Common myeloid progenitor, CD34-positive (primary cell): Measurements from ENCODE around the gene CDK14.
A peak's percentile ranks its signal among the peaks of the same experiment; 100 is the strongest.

Experiments
- CTCF ChIA-PET: fragments of 350-600 bp; sonication (Branson Sonifier 250); formaldehyde crosslinking; loops from one replicate; lab custom pipeline; 2021; ENCODE audit warnings: antibody characterized with exemption; lab: Charles Lee
- POLR2A ChIA-PET: fragments of 350-600 bp; sonication (Branson Sonifier 250); formaldehyde crosslinking; loops from one replicate; lab custom pipeline; 2021; ENCODE audit warnings: antibody characterized with exemption; lab: Charles Lee
- DNase-seq, 3 donors: peaks; one replicate each; pipeline versions ENCODE4 v3.0.0 to v3.0.0-alpha.2; 2013
- H3K27ac ChIP-seq, 2 experiments: 1 replicate in 1 of 2; 2 replicates in 1 of 2; pipeline ENCODE4 v1.7.0; 2013; ENCODE audit warnings: inconsistent platforms in 2 of 2, low read length in 2 of 2, mild to moderate bottlenecking in 2 of 2, low read depth in 1 of 2, moderate library complexity in 1 of 2; ENCODE audit not compliant: severe bottlenecking in 2 of 2, insufficient read depth in 1 of 2, poor library complexity in 1 of 2
- H3K27me3 ChIP-seq, 5 experiments: replicated peaks in 2 of 5; 1 replicate in 3 of 5; 2 replicates in 2 of 5; pipeline versions ENCODE4 v1.6.1 to v1.7.0; 2013; ENCODE audit warnings: low read length in 4 of 5, mild to moderate bottlenecking in 2 of 5, moderate library complexity in 2 of 5, inconsistent platforms in 1 of 5; ENCODE audit not compliant: insufficient read depth in 5 of 5, control insufficient read depth in 4 of 5
- H3K36me3 ChIP-seq, 4 experiments: 1 replicate in 2 of 4; 2 replicates in 2 of 4; pipeline versions ENCODE4 v1.6.1 to v1.7.0; 2013; ENCODE audit warnings: low read length in 3 of 4, control low read depth in 1 of 4, mild to moderate bottlenecking in 1 of 4; ENCODE audit not compliant: control insufficient read depth in 4 of 4, insufficient read depth in 4 of 4
- H3K4me1 ChIP-seq, 4 experiments: 1 replicate in 3 of 4; 2 replicates in 1 of 4; pipeline versions ENCODE4 v1.6.1 to v1.7.1; 2013; ENCODE audit warnings: low read length in 3 of 4, mild to moderate bottlenecking in 3 of 4, control low read depth in 1 of 4, inconsistent platforms in 1 of 4, moderate library complexity in 1 of 4; ENCODE audit not compliant: control insufficient read depth in 4 of 4, insufficient read depth in 4 of 4; ENCODE audit errors: control extremely low read depth in 1 of 4
- H3K4me3 ChIP-seq, 7 experiments: 1 replicate in 4 of 7; 2 replicates in 3 of 7; pipeline versions ENCODE4 v1.5.1 to v1.7.0; 2013; ENCODE audit warnings: mild to moderate bottlenecking in 7 of 7, low read length in 6 of 7, moderate library complexity in 6 of 7, inconsistent platforms in 2 of 7, low read depth in 2 of 7, control low read depth in 1 of 7; ENCODE audit not compliant: insufficient read depth in 4 of 7, control insufficient read depth in 1 of 7; ENCODE audit errors: extremely low read depth in 1 of 7
- H3K9me3 ChIP-seq, 5 experiments: 1 replicate in 4 of 5; 2 replicates in 1 of 5; pipeline versions ENCODE4 v1.6.1 to v1.7.1; 2013; ENCODE audit warnings: low read length in 4 of 5, mild to moderate bottlenecking in 2 of 5, inconsistent platforms in 1 of 5, low read depth in 1 of 5, moderate library complexity in 1 of 5; ENCODE audit not compliant: control insufficient read depth in 4 of 5, insufficient read depth in 2 of 5; ENCODE audit errors: control extremely low read depth in 1 of 5
- WGBS: methylation state at CpG from one replicate; pipeline ENCODE4 v1.1.5; 2013; ENCODE audit not compliant: insufficient coverage; 5-methylcytosine and 5-hydroxymethylcytosine counted together

Gene CDK14

DNA sequence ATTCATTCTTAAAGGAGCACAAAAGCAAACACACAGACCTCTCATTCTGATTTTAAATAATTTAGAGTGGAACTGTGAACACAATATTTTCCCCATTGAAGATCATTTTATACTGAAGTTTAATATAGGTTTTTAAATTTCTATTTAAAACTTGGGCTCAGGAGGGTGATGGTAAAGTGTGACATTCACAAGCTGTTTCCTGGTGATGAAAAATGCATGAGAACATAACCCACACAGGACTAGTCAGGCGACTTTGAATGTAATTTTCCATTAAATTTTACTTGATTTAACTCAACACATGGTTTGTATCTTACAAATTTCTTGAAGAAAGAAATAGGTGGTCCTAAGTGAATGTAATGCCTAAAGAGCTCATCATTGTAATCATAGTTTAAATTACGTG, 143.6 kb downstream of the CDK14 start:
- ChIA-PET CTCF (no interaction called here), POLR2A (no interaction called here)
- H3K4me3 ChIP-seq = no peak overlapping the region
- peaks cover 0 to 6% (median 0%) of the 10 kb centered on the region in 5 experiments for H3K9me3 ChIP-seq
- peaks cover 0 to 4% (median 0%) of the 10 kb centered on the region in 4 experiments for H3K4me1 ChIP-seq
- DNase-seq = no peak
- WGBS = no CpG with 5 or more reads among the region's 2 CpGs
- H3K36me3 ChIP-seq = peaks cover 0 to 7% (median 2%) of the 10 kb centered on the region in 4 experiments
- H3K27ac ChIP-seq = no peak overlapping the region
- H3K27me3 ChIP-seq = no peaks in the 10 kb centered on the region

DNA sequence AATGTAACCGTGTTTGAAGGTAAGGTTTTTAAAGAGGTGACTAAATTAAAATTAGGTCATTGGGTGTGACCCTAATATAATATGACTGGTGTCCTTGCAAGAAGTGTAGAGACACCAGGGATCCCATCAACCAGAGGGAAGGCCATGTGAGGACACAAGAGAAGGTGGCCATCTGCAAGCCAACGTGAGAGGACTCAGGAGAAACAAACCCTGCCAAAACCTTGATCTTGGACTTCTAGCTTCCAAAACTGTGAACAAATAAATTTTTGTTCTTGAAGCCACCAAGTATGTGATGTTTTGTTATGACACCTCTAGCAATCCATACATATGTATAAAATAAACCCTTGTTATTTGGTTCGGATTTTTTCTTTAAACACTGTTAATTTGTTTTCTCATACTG, 144.3 kb downstream of the CDK14 start:
- no peak for DNase-seq
- H3K27ac ChIP-seq = no peak overlapping the region
- no peaks in the 10 kb centered on the region for H3K27me3 ChIP-seq
- H3K4me1 ChIP-seq = peaks cover 0 to 4% (median 0%) of the 10 kb centered on the region in 4 experiments
- ChIA-PET POLR2A (no interaction called here), CTCF (no interaction called here)
- no peak overlapping the region for H3K4me3 ChIP-seq
- WGBS = 100% methylated on average over 2 of the region's 3 CpGs
- peaks cover 0 to 3% (median under 1%) of the 10 kb centered on the region in 4 experiments for H3K36me3 ChIP-seq
- peaks cover 0 to 4% (median 0%) of the 10 kb centered on the region in 5 experiments for H3K9me3 ChIP-seq

DNA sequence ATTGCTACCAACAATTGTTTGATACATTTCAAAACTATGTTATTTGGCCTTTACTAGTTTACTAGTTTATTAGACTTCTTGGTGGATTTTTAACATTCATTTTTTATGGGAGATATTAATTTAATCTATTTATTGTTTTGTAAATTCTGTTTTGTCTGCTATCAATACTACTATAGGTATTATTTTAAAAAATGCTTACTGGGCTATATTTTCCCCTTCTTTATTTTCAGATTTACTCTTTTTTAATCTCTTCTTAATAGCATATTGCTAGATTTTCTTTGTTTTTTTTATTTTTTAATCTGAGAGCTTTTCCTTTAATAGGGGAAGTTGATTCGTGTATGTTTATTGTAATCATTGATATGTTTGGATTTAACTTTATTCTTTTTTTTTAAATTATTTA, 147.5 kb downstream of the CDK14 start:
- Histone ChIP-seq H3K4me3 (no peak overlapping the region), H3K27ac (no peak overlapping the region), H3K9me3 (peaks cover 0 to 2% (median 0%) of the 10 kb centered on the region in 5 experiments), H3K36me3 (no peaks in the 10 kb centered on the region), H3K27me3 (no peaks in the 10 kb centered on the region), H3K4me1 (no peaks in the 10 kb centered on the region)
- no CpG with 5 or more reads among the region's 1 CpG for WGBS
- POLR2A ChIA-PET = no interaction called here
- CTCF ChIA-PET = no interaction called here
- no peak for DNase-seq

DNA sequence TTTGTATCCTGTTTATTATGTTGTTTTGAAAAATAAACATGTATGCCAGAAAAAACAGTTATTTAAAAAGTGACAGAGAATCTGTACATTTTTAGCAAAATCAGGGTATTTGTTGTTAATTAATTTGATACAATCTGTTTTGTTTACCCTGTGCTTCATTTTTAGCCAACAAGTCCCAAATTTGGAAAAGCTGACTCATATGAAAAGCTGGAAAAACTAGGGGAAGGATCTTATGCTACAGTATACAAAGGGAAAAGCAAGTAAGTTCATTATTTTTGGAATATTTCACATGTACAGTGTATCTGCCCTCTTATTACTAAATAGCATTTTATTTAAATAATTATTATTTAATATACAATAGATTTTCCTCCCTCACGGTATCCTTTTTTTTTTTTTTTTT, 151.4 kb downstream of the CDK14 start:
- H3K4me3 ChIP-seq = no peak overlapping the region
- ChIA-PET CTCF (no interaction called here), POLR2A (no interaction called here)
- H3K27ac ChIP-seq = no peak overlapping the region
- DNase-seq = no peak
- H3K36me3 ChIP-seq = peaks cover 0 to 8% (median 2%) of the 10 kb centered on the region in 4 experiments
- no peaks in the 10 kb centered on the region for H3K4me1 ChIP-seq
- no peaks in the 10 kb centered on the region for H3K27me3 ChIP-seq
- peaks cover 0 to 2% (median 0%) of the 10 kb centered on the region in 5 experiments for H3K9me3 ChIP-seq
- no CpG with 5 or more reads among the region's 1 CpG for WGBS

DNA sequence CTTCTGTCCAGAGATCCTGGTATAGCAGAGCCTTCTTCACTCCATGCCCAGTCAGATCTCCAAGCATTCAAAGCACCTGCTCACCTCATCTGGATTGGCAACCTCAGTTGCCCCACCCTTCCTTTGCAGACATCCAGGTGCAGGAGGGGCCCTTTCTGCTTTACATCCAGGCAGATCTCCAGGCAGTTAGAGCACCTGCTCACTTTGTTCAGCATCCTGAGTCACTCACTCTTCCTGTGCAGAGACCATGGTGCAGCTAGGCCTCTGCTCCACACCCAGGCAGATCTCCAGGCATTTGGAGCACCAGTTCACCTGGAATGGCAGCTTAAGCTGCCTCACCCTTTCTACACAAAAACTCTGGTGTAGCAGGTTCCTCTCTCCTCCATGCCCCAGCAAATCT, 153.1 kb downstream of the CDK14 start:
- Histone ChIP-seq H3K4me1 (no peaks in the 10 kb centered on the region), H3K27me3 (no peaks in the 10 kb centered on the region), H3K4me3 (no peak overlapping the region), H3K36me3 (peaks cover 0 to 8% (median 2%) of the 10 kb centered on the region in 4 experiments), H3K27ac (no peak overlapping the region), H3K9me3 (peaks cover 0 to 2% (median 0%) of the 10 kb centered on the region in 5 experiments)
- ChIA-PET POLR2A (no interaction called here), CTCF (interaction anchor here (0.9 kb wide), 1 partner anchor 199 kb away, joined by 3 read pairs; no protein-coding TSS in a partner anchor)
- no peak for DNase-seq

DNA sequence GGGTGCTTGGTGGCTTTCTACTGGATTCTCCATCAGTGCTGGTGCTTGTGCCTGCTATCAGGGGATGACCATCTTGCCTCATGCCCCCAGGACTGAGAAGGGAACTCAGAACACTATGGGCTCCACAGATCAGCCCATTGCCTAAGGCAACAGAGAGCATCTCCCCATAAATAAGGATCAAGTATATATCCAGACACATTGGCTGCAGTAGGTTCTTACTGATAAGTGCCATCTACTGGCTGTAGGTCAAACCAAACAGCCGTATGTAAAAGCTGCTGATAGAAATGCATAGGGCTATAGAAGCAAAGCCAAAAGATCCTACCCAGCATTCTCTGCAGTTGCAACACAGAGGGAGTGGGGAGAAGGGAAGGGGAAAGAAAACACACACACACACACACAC, 153.7 kb downstream of the CDK14 start:
- H3K27ac ChIP-seq = no peak overlapping the region
- H3K4me3 ChIP-seq = no peak overlapping the region
- H3K9me3 ChIP-seq = peaks cover 0 to 2% (median 0%) of the 10 kb centered on the region in 5 experiments
- ChIA-PET POLR2A (no interaction called here), CTCF (interaction anchor here (0.9 kb wide), 1 partner anchor 200 kb away, joined by 3 read pairs; no protein-coding TSS in a partner anchor)
- peaks cover 0 to 8% (median 2%) of the 10 kb centered on the region in 4 experiments for H3K36me3 ChIP-seq
- no peaks in the 10 kb centered on the region for H3K27me3 ChIP-seq
- DNase-seq = peak in 1 of 3 donors; percentile 14
- no peaks in the 10 kb centered on the region for H3K4me1 ChIP-seq
- WGBS = no CpG with 5 or more reads among the region's 1 CpG

DNA sequence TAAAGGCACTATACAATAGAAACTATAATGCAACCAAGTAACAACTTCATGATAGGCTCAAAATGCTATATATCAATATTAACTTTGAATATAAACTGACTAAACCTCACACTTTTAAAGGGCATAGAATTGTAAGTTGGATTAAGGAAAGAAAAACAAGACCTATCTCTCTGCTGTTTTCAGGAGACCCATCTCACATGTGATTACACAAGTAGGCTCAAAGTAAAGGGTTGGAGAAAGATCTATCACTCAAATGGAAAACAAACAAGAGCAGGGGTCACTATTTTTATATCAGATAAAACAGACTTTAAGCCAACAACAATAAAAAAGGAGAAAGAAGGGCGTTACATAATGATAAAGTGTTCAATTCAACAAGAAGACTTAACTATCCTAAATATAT, 155.5 kb downstream of the CDK14 start:
- no peak overlapping the region for H3K27ac ChIP-seq
- no peaks in the 10 kb centered on the region for H3K27me3 ChIP-seq
- WGBS = no CpG with 5 or more reads among the region's 1 CpG
- peaks cover 0 to 1% (median 0%) of the 10 kb centered on the region in 5 experiments for H3K9me3 ChIP-seq
- peaks cover 0 to 8% (median 2%) of the 10 kb centered on the region in 4 experiments for H3K36me3 ChIP-seq
- CTCF ChIA-PET = no interaction called here
- no peak overlapping the region for H3K4me3 ChIP-seq
- H3K4me1 ChIP-seq = no peaks in the 10 kb centered on the region
- POLR2A ChIA-PET = no interaction called here
- DNase-seq = no peak
